ENCODE data around the gene NREP. TPM values are rescaled to one million over a fixed set of nuclear protein-coding genes. Genes with fewer than 3 reads are reported as not detected.

The NREP gene
- polyA plus RNA-seq, 3 donors, result 16.6 to 23.6 (median 17.1) TPM

DNA sequence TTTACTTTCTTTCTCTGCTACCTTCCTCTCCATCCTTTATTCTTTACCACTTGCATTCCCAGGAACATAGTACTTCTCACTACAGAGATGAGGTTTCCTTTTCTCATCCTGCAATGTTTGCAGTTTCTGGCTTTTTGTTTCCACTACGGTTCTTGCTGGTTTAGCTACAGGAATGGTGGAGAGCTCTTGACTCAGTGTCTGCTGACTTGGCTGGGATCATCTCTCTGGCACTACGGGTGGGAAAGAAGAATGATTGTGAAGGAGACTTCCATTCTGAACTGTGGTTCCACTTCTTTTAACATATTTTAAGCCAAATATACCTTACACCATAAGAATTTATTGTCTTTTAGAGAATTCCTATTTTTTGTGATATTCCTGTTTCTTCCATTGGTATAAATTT lies 65.1 kb downstream of the NREP start:
- Mint-ChIP-seq H3K27ac (no peak overlapping the region), H3K4me3 (no peak overlapping the region), H3K4me1 (peaks cover 4% of the 10 kb centered on the region), H3K27me3 (ENCODE audit: low read depth in 3 of 3) (no peaks in the 10 kb centered on the region), H3K9me3 (peaks cover 0 to 4% (median 0%) of the 10 kb centered on the region in 7 donors), H3K36me3 (no peaks in the 10 kb centered on the region)
- H3K79me2 ChIP-seq (ENCODE audit: insufficient read depth, low read length), result no peaks in the 10 kb centered on the region
- no peak for DNase-seq
- no peaks in the 10 kb centered on the region for H3K4me1 ChIP-seq (ENCODE audit: control insufficient read depth in 1 of 2, insufficient read depth in 2 of 2, low read length in 2 of 2)
- H3K4me2 ChIP-seq (replicated peaks; ENCODE audit: extremely low read depth, low read length, poor library complexity, severe bottlenecking), result no peak overlapping the region
- no peaks in the 10 kb centered on the region for H3K9me3 ChIP-seq (replicated peaks in 1 of 2; ENCODE audit: control insufficient read depth in 1 of 2, insufficient read depth in 1 of 2, low read length in 2 of 2)
- H3K27me3 ChIP-seq (ENCODE audit: control insufficient read depth in 2 of 2, insufficient read depth in 2 of 2, low read length in 2 of 2), result no peaks in the 10 kb centered on the region
- no peaks in the 10 kb centered on the region for H4K20me1 ChIP-seq (ENCODE audit: insufficient read depth, low read length)
- H3K9ac ChIP-seq (ENCODE audit: insufficient read depth, low read length, poor library complexity, severe bottlenecking), result no peak overlapping the region
- TF ChIP-seq CTCF (IDR thresholded peaks at IDR 0.05), result no peak
- WGBS (ENCODE audit: insufficient coverage), result no CpG with 5 or more reads among the region's 2 CpGs
- no peak overlapping the region for H3K4me3 ChIP-seq (replicated peaks in 1 of 3; ENCODE audit: low read depth in 2 of 3, low read length in 3 of 3)
- intact Hi-C loops (cut with micrococcal nuclease), result no loop called here
- no peak overlapping the region for H2AFZ ChIP-seq (ENCODE audit: insufficient read depth, low read depth, low read length, poor library complexity, severe bottlenecking)
- H3K27ac ChIP-seq (ENCODE audit: low read depth in 1 of 2, low read length in 2 of 2), result no peak overlapping the region
- no peaks in the 10 kb centered on the region for H3K36me3 ChIP-seq (replicated peaks in 1 of 2; ENCODE audit: control insufficient read depth in 1 of 2, insufficient read depth in 2 of 2, low read length in 2 of 2)

DNA sequence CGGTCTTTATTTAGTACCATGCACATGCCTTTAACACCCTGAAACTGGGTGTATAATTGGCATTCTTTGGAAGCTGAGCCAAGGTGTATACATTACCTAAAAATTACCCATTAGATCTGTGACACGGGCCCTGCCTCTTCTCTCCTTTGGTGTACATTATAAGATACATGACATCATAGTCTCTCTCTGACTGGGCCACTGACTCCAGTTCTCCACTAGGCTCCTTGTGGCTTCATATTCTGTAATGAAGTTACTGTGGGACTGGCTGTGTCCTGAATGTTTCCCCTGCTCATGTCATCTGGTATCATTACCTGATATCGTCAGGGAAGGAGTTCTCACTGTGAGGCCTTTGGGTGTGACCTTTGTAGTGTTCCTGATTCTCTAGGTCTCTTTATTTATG lies 65.5 kb downstream of the NREP start:
- Histone ChIP-seq H3K4me1 (ENCODE audit: control insufficient read depth in 1 of 2, insufficient read depth in 2 of 2, low read length in 2 of 2) (no peaks in the 10 kb centered on the region), H3K4me3 (replicated peaks in 1 of 3; ENCODE audit: low read depth in 2 of 3, low read length in 3 of 3) (no peak overlapping the region), H2AFZ (ENCODE audit: insufficient read depth, low read depth, low read length, poor library complexity, severe bottlenecking) (no peak overlapping the region), H3K27ac (ENCODE audit: low read depth in 1 of 2, low read length in 2 of 2) (no peak overlapping the region), H3K36me3 (replicated peaks in 1 of 2; ENCODE audit: control insufficient read depth in 1 of 2, insufficient read depth in 2 of 2, low read length in 2 of 2) (no peaks in the 10 kb centered on the region), H4K20me1 (ENCODE audit: insufficient read depth, low read length) (no peaks in the 10 kb centered on the region), H3K4me2 (replicated peaks; ENCODE audit: extremely low read depth, low read length, poor library complexity, severe bottlenecking) (no peak overlapping the region), H3K9ac (ENCODE audit: insufficient read depth, low read length, poor library complexity, severe bottlenecking) (no peak overlapping the region), H3K79me2 (ENCODE audit: insufficient read depth, low read length) (no peaks in the 10 kb centered on the region), H3K27me3 (ENCODE audit: control insufficient read depth in 2 of 2, insufficient read depth in 2 of 2, low read length in 2 of 2) (no peaks in the 10 kb centered on the region), H3K9me3 (replicated peaks in 1 of 2; ENCODE audit: control insufficient read depth in 1 of 2, insufficient read depth in 1 of 2, low read length in 2 of 2) (no peaks in the 10 kb centered on the region)
- no peak for TF ChIP-seq CTCF (IDR thresholded peaks at IDR 0.05)
- peaks cover 0 to 4% (median 0%) of the 10 kb centered on the region in 7 donors for H3K9me3 Mint-ChIP-seq
- no peak overlapping the region for H3K4me3 Mint-ChIP-seq
- no peaks in the 10 kb centered on the region for H3K27me3 Mint-ChIP-seq (ENCODE audit: low read depth in 3 of 3)
- H3K4me1 Mint-ChIP-seq, result peaks cover 4% of the 10 kb centered on the region
- WGBS (ENCODE audit: insufficient coverage), result no CpG with 5 or more reads among the region's 3 CpGs
- DNase-seq, result no peak
- no peak overlapping the region for H3K27ac Mint-ChIP-seq
- intact Hi-C loops (cut with micrococcal nuclease), result no loop called here
- H3K36me3 Mint-ChIP-seq, result no peaks in the 10 kb centered on the region

Measured in CD14-positive monocyte (primary cell).